Measurements from ENCODE around the gene DUOX1. TPM values are rescaled to one million over a fixed set of nuclear protein-coding genes. Genes with fewer than 3 reads are reported as not detected.

The DUOX1 gene
- total and polyA plus RNA-seq, 9 of the 15 experiments (the other 6 are each of a cell fraction or from before 2014, with no cell fraction given), result 0.01 to 0.22 (median 0.01) TPM; not detected in 6

DNA sequence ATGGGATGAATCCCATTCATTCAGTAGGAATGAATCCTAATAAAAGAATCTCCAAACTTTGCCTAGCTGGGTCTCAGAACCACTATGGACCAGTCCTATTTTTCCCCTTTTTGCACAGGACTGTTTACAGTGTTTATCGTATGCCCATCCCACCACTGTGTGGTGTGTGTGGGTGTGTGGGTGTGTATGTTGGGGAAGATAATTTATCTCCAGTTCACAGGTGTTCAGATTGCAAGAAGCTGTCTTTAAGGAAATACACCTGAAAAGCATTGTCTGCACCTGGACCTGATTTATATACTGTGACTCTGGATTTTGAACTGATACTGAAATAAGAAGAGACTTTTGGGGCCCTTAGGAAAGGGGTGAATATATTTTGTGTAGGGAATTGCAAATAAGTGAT is 82.7 kb downstream of the DUOX1 start (continued):
- TF ChIP-seq ELF1 (tag; IDR thresholded peaks at IDR 0.05) (no peak), TRIM24 (IDR thresholded peaks at IDR 0.05) (peak; percentile 29 to 66; a peak in 2 of 4 replicates), ZNF79 (CRISPR knock-in tag; IDR thresholded peaks at IDR 0.05; ENCODE audit: low read depth) (no peak), NFIC (IDR thresholded peaks at IDR 0.05) (peak; percentile 46; the same call in 1 of the 2 replicates), MED1 (CRISPR knock-in tag; IDR thresholded peaks at IDR 0.05; ENCODE audit: borderline replicate concordance) (no peak), ZNF584 (CRISPR knock-in tag; IDR thresholded peaks at IDR 0.05; ENCODE audit: low read depth) (no peak), COPS2 (conservative IDR thresholded peaks at IDR 0.05) (no peak), EGR1 (conservative IDR thresholded peaks at IDR 0.05) (peak; percentile 86), TCF3 (CRISPR knock-in tag; IDR thresholded peaks at IDR 0.05) (peak; percentile 72), SOX6 (IDR thresholded peaks at IDR 0.05) (peak; percentile 67), ZBTB2 (IDR thresholded peaks at IDR 0.05) (no peak), SAFB2 (IDR thresholded peaks at IDR 0.05; ENCODE audit: borderline replicate concordance, low read depth, low read length, severe bottlenecking) (no peak), STAT5A (IDR thresholded peaks at IDR 0.05; ENCODE audit: borderline replicate concordance, low read length) (peak; percentile 46; the same call in 1 of the 2 replicates), PCBP2 (IDR thresholded peaks at IDR 0.05; ENCODE audit: low read depth, low read length, poor library complexity, severe bottlenecking) (no peak), ZEB2 (IDR thresholded peaks at IDR 0.05) (peak; percentile 65; the same call in 1 of the 2 replicates), MEF2D (tag; conservative IDR thresholded peaks at IDR 0.05; ENCODE audit: low read depth) (no peak), CEBPG (CRISPR knock-in tag; IDR thresholded peaks at IDR 0.05) (no peak), CEBPG (tag; conservative IDR thresholded peaks at IDR 0.05 in 1 of 2, IDR thresholded peaks at IDR 0.05 in 1 of 2) (no peak), PHTF2 (CRISPR knock-in tag; IDR thresholded peaks at IDR 0.05) (no peak), TRIM28 (IDR thresholded peaks at IDR 0.05) (no peak), NKRF (IDR thresholded peaks at IDR 0.05; ENCODE audit: borderline replicate concordance) (no peak), KDM5B (IDR thresholded peaks at IDR 0.05; ENCODE audit: insufficient replicate concordance, low read depth, low read length) (no peak), RBFOX2 (IDR thresholded peaks at IDR 0.05; ENCODE audit: low read depth, low read length) (no peak), NCOR1 (IDR thresholded peaks at IDR 0.05) (peak; percentile 69), MTA2 (IDR thresholded peaks at IDR 0.05; ENCODE audit: low read depth) (peak; percentile 38; the same call in 1 of the 2 replicates), SMAD2 (IDR thresholded peaks at IDR 0.05; ENCODE audit: low read depth, low read length) (no peak), STAG1 (CRISPR knock-in tag; IDR thresholded peaks at IDR 0.05; ENCODE audit: borderline replicate concordance) (no peak), ZNF778 (CRISPR knock-in tag; IDR thresholded peaks at IDR 0.05) (no peak)
- TF ChIP-seq, protein P1, sequence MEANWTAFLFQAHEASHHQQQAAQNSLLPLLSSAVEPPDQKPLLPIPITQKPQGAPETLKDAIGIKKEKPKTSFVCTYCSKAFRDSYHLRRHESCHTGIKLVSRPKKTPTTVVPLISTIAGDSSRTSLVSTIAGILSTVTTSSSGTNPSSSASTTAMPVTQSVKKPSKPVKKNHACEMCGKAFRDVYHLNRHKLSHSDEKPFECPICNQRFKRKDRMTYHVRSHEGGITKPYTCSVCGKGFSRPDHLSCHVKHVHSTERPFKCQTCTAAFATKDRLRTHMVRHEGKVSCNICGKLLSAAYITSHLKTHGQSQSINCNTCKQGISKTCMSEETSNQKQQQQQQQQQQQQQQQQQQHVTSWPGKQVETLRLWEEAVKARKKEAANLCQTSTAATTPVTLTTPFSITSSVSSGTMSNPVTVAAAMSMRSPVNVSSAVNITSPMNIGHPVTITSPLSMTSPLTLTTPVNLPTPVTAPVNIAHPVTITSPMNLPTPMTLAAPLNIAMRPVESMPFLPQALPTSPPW (CRISPR knock-in tag; IDR thresholded peaks at IDR 0.05), result no peak
